GM21390 (cell line): Measurements from ENCODE around the gene BBIP1.
A peak's percentile ranks its signal among the peaks of the same experiment; 100 is the strongest.

Experiments used
- ATAC-seq: cut with Tn5 transposase; IDR thresholded peaks from one replicate; pipeline ENCODE4 v1.9.1; 2021; ENCODE audit not compliant: unreplicated experiment

BBIP1 gene

GRCh38 chr10:110885932-110886674 is 32.9 kb downstream of the BBIP1 start:
- ATAC-seq: no peak

- ATAC-seq: no peak
Measured at GRCh38 chr10:110883924-110884323, 35.1 kb downstream of the BBIP1 start.

GRCh38 chr10:110881905-110882304 is 37.1 kb downstream of the BBIP1 start:
- ATAC-seq: no peak

GRCh38 chr10:110881247-110881646 is 37.7 kb downstream of the BBIP1 start:
- no peak for ATAC-seq

- ATAC-seq: no peak
Measured at GRCh38 chr10:110880012-110880411, 39.0 kb downstream of the BBIP1 start.

GRCh38 chr10:110876788-110877187 is 42.2 kb downstream of the BBIP1 start:
- no peak for ATAC-seq

GRCh38 chr10:110876000-110876399 is 43.0 kb downstream of the BBIP1 start:
- no peak for ATAC-seq

GRCh38 chr10:110873951-110874350 is 45.0 kb downstream of the BBIP1 start:
- ATAC-seq: no peak

- ATAC-seq: no peak
Measured at GRCh38 chr10:110872984-110873923, 45.7 kb downstream of the BBIP1 start.

GRCh38 chr10:110872145-110872983 is 46.6 kb downstream of the BBIP1 start:
- ATAC-seq: peak; percentile 46

GRCh38 chr10:110871298-110872084 is 47.5 kb downstream of the BBIP1 start, which contains the start of gene PDCD4:
PDCD4 (plus strand) TSS chr10:110871928; CDS start chr10:110876028, 4,100 bp downstream.
- peak; percentile 70 for ATAC-seq

- no peak for ATAC-seq
Measured at GRCh38 chr10:110870823-110871297, 48.1 kb downstream of the BBIP1 start.

- ATAC-seq: no peak
Measured at GRCh38 chr10:110868981-110869380, 50.0 kb downstream of the BBIP1 start.

GRCh38 chr10:110867807-110868465 is 51.0 kb downstream of the BBIP1 start:
- ATAC-seq: no peak

GRCh38 chr10:110867011-110867806 is 51.8 kb downstream of the BBIP1 start:
- peak; percentile 38 for ATAC-seq

GRCh38 chr10:110865809-110866482 is 53.0 kb downstream of the BBIP1 start:
- ATAC-seq: no peak

GRCh38 chr10:110865186-110865808 is 53.7 kb downstream of the BBIP1 start:
- ATAC-seq: no peak
